GM18505 (cell line): ENCODE results near the gene JOSD1.

Source experiments
- ATAC-seq: cut with Tn5 transposase; IDR thresholded peaks from one replicate; pipeline ENCODE4 v1.9.1; 2021; ENCODE audit not compliant: unreplicated experiment
- POLR2A ChIP-seq: IDR thresholded peaks from 4 replicates; pipeline ENCODE4 v1.6.1; 2011; ENCODE audit warnings: borderline replicate concordance; ENCODE audit not compliant: insufficient read depth, insufficient read length; ENCODE audit errors: extremely low read depth

Gene JOSD1

DNA sequence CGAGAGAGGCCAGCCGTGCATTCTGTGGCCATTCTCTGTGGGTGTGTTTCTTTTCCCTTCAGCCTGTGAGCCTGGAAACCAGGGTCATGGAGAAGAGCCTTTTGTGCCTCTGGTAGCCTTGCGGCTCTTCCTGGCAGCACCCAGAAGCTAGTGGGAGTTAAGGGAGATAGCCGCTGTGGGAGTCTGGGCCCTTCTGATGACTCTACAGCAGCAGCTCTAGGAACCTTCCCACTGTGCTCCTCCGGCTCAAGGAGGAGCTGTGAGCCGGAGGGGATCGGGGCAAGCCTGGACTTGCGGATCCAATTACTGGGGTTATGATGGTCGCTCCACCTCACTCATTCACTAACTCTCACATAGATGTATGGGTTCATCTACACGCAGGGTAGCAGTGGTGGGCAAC, 15.5 kb upstream of the JOSD1 start:
- ATAC-seq = no peak

DNA sequence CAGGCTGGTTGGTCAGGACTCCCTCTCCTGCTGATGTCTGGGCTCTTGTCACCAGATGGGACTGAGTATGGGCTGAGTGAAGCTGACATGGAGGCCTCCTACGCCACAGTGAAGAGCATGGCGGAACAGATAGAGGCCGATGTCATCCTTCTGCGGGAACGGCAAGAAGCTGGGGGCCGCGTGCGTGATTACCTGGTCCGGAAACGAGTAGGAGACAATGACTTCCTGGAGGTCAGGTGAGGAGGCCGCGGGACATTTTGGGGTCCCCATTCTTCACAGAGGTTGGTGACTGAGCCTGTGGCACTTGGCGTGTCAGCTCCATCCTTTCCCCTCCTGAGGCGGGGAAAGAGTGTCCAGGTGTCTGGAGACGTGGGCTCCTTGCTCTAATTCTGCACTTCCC, 15.1 kb upstream of the JOSD1 start:
- no peak for TF ChIP-seq POLR2A
- no peak for ATAC-seq

More for the DNA sequence above, 15.5 kb upstream of the JOSD1 start:
- no peak for TF ChIP-seq POLR2A

GRCh38 chr22:38715176-38715764, 14.5 kb upstream of the JOSD1 start:
- TF ChIP-seq POLR2A = no peak
- no peak for ATAC-seq

DNA sequence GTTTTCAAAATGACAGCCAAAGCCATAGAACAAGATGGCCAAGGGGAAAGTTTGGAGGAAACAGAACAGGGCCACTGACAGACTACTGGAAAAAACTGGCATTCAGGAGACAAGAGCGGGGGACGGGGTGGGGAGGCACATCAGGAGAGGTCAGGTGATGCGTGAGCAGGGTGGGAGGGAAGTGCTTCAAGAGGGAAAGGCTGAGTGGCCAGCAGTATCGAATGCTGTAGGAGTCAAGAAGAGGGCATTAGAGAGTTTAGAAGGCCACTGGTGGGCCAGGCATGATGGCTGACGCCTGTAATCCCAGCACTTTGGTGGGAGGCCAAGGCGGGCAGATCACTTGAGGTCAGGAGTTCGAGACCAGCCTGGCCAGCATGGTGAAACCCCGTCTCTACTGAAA, 13.2 kb upstream of the JOSD1 start:
- ATAC-seq = no peak
- no peak for TF ChIP-seq POLR2A

GRCh38 chr22:38712486-38713207, 11.9 kb upstream of the JOSD1 start:
- no peak for ATAC-seq
- TF ChIP-seq POLR2A = no peak

DNA sequence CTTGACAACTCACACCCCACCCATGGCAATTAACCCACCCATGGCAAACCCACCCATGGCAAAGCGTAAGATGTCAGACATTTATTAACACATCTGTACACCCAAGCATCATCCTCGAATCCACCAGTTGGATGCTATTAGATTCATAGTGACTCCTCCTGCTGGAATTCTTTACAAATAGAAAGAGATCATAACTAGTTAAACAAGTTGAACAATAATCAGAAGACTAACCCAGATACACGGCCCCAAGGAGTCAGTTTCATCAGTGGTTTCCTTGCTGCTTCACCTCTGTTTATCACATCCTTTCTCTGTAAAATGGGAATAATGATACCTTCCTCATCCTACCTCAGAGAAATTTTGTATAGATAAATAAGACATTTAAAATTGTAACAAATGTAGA, 10.1 kb upstream of the JOSD1 start:
- no peak for ATAC-seq
- no peak for TF ChIP-seq POLR2A

DNA sequence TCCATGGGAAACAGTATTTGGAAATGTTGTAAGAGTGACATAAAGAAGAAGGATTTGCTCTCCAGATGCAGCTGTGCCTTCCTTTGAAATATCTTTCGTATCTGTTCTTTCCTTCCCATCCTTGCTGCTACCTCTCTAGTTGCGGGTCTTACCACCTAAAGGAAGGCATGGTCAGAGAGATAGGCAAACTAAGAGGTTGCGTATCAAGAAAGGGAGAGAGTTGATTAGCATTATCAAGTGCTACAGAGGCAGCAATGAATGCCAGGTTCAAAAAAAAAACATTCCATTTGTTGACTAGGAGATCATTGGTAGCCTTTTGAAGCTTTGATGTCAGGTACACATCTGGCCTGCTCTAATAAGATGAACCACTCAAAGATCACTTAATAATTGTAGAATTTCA, 9.6 kb upstream of the JOSD1 start:
- no peak for TF ChIP-seq POLR2A
- ATAC-seq = no peak

- ATAC-seq = no peak
- no peak for TF ChIP-seq POLR2A
Observed at GRCh38 chr22:38709306-38709705, 8.6 kb upstream of the JOSD1 start.

DNA sequence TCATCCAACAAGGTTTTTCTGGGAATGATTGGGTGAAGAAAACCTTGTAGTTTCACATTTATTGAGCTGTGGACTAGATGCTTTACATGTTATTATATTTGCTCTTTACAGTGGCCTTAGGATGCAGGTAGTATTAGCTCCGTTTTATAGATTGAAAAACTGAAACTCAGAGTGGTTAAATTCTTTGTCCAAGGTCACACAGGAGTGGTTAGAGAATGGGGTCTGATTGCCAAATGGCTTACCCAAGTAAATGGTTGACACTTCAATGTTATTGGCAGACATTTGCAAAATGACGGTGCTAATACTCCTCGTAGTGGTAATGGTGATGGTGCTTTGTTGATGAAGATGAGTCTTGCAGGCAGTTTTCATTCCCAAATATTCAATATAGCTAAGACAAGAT, 7.2 kb upstream of the JOSD1 start:
- ATAC-seq = no peak
- TF ChIP-seq POLR2A = no peak

DNA sequence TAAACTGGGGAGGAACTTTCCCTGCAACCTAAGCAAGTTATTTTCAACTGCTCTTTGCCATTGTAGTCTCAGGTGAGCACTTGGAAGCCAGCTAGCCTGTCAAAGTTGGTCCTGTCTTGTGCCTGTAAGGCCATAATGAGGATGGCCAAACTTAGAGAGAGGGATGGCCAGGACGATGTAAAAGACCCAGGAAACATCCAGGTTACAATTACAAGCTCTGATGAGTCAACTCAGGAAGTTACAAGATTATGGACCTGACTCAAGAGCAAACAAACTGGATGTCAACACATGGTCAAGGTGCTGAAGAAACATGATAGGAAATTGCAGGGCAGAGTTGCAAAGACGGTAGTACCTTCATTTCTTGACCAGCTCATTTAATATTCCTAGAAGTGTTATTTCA, 6.6 kb upstream of the JOSD1 start:
- TF ChIP-seq POLR2A = no peak
- no peak for ATAC-seq

GRCh38 chr22:38706901-38707195, 6.1 kb upstream of the JOSD1 start:
- ATAC-seq = no peak
- TF ChIP-seq POLR2A = no peak

GRCh38 chr22:38706101-38706900, 5.6 kb upstream of the JOSD1 start:
- no peak for ATAC-seq
- no peak for TF ChIP-seq POLR2A

DNA sequence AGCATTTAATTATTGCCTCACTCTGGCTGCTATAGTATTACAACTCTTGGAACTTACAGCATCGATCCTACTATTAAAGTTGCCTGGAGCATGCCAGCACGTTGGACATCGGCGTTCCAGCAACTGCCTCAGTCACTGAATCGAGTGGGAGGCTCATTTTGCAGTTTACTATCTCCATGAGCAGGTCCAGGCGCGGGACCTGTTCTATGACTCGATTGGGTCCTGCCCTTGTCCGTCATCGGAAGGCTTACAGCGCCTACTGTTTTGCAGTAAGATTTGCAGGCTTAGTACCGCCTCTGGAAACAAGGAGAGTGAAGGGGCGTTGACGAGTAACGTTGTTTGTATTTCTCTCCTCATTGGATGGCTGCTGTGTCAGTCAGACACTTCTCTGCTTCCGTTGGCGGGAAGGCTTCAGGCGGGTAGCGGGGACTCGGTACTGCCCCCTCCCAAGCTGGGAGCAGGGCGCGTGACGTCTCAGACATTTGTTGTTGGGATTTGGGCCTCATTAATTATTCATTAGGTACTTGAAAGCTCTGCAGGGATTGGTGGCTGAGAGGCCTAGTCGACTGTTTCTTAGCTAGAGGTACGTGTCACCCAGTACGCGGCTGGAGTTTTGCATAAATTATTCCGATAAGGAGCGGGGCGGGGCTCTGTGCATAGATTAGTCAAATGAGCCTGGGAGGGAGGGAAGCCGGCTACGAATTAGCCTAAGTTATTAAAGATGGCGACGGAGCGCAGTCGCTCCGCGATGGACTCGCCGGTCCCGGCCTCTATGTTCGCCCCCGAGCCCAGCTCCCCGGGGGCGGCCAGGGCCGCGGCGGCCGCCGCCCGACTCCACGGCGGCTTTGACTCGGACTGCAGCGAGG, 4.7 kb upstream of the JOSD1 start, which contains the start of gene GTPBP1:
Gene GTPBP1, plus strand, starts transcription at position 710 of the 866 bp plus-strand sequence. Its CDS starts 12 bp downstream, at position 722.
- peak; percentile 60 for ATAC-seq

DNA sequence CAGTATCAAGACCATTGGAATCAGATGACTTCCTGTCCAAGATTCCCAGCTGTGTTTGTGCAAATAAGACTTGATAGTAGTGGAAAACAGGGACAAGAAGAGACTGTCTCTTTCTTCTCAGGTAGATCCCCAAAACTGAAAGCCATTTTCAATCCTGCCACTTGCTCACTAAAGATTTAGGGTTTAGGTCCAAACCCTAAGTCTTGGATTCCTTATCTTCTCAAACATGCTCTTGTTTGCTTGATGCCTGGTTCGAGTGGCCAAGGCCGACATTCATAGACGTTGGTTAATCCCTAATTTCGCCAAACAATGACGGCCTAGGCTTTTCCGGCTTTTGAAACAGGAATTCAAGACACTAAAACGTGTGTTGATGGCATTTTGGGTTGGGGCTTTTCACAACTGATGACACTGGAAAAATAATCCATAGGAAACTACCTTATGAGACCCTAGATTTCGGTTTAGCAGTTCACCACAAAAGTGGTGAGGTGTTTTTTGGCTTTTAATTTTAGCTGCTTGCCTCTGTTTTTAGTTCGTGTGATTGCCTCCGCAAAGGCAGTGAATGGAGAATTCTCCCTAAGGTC, 4.0 kb upstream of the JOSD1 start:
- ATAC-seq = peak; percentile 0
- TF ChIP-seq POLR2A = no peak

More for the DNA sequence above, 4.7 kb upstream of the JOSD1 start, which contains the start of gene GTPBP1:
- peak; percentile 94 for TF ChIP-seq POLR2A
